Activated naive CD4-positive, alpha-beta T cell treated with anti-CD3 and anti-CD28 coated beads, Interleukin-2, amount 50 U/mL, for 72 hours (primary cell): Measurements from ENCODE around the gene CNEP1R1. TPM values are rescaled to one million over a fixed set of nuclear protein-coding genes. Genes with fewer than 3 reads are reported as not detected.

ENCODE experiments used
- ATAC-seq, 2 donors: fragments of 150-1000 bp; cut with Tn5 transposase; 2 replicates each; pipeline ENCODE4 v1.10.0; 2021; ENCODE audit warnings: mild to moderate bottlenecking in 2 of 2, moderate library complexity in 2 of 2
- DNase-seq, 2 donors: peaks; one replicate each; pipeline ENCODE4 v3.0.0; 2021 to 2022; ENCODE audit warnings: low spot score in 2 of 2
- H3K27ac Mint-ChIP-seq, 2 donors: one replicate each; pipeline ENCODE4 v1.8.0; 2022; ENCODE audit warnings: mild to moderate bottlenecking in 2 of 2, mixed read lengths in 2 of 2
- H3K36me3 Mint-ChIP-seq, 2 donors: one replicate each; pipeline ENCODE4 v1.8.0; 2022; ENCODE audit warnings: mixed read lengths in 2 of 2
- H3K9me3 Mint-ChIP-seq, 2 donors: one replicate each; pipeline ENCODE4 v1.8.0; 2022; ENCODE audit warnings: mixed read lengths in 2 of 2
- total RNA-seq, 2 donors: library from RNA; stranded (reverse); gene quantifications; one replicate each; pipeline ENCODE4 v1.2.3, GENCODE V29; 2022

The CNEP1R1 gene, protein sequence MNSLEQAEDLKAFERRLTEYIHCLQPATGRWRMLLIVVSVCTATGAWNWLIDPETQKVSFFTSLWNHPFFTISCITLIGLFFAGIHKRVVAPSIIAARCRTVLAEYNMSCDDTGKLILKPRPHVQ
- total RNA-seq = 10 to 100 TPM; 26.9 to 42.9 TPM

GRCh38 chr16:50024684-50025536 is at the start of gene CNEP1R1:
Gene CNEP1R1, plus strand, starts transcription at chr16:50025225. Its CDS starts 91 bp downstream, at chr16:50025316.
- DNase-seq (peak; percentile 92 to 95), ATAC-seq (peak; percentile 100)
- Mint-ChIP-seq H3K36me3 (peaks cover 0 to 7% of the 10 kb centered on the region in 2 donors), H3K9me3 (no peaks in the 10 kb centered on the region), H3K27ac (peak within 1 kb of the TSS; percentile 92 to 96)

GRCh38 chr16:49977427-49977826 is 47.6 kb upstream of the CNEP1R1 start:
- Mint-ChIP-seq H3K9me3 (no peaks in the 10 kb centered on the region), H3K27ac (no peak overlapping the region), H3K36me3 (no peaks in the 10 kb centered on the region)
- no peak for ATAC-seq
- DNase-seq = no peak

DNA sequence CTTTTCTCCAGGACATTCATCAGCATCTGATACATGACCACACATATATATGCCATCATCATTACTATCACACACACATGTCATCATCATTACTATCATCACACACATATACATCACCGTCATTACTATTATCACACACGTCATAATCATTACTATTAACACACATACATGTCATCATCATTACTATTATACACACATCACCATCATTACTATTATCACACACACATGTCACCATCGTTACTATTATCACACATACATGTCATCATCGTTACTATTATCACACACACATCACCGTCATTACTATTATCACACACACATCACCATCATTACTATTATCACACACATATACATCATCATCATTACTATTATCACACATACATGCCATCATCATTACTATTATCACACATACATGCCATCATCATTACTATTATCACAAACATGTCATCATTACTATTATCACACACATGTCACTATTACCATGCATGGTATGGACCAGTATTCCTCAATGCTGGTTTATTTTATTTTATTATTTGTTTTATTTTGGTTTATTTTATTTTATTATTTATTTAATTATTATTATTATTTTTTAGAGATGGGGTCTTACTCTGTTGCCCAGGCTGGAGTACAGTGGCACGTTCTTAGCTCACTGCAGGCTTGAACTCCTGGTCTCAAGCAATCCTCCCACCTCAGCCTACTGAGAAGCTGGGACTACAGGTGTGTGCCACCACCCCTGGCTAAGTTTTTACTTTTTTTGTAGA is 46.3 kb upstream of the CNEP1R1 start:
- H3K9me3 Mint-ChIP-seq = no peaks in the 10 kb centered on the region
- ATAC-seq (no peak), DNase-seq (no peak)
- H3K36me3 Mint-ChIP-seq = no peaks in the 10 kb centered on the region
- no peak overlapping the region for H3K27ac Mint-ChIP-seq

DNA sequence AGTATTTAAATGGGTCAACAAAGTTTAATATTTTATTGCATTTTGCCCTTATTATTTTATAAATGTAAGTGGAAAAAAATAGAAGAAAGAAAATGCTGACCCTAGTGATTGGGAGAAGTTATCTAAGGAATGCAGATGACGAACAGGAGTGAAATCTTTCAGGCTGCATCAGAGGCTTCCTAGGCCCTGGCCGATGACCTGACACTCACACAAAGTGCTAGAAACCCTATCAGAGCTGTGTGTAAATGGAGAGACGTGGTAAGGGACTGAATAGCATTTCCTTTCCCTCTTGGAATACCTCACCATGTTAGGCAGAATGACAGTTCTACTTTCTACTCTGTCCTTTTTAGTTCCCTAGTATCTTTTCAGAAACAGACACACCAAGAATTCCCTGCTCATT is 44.9 kb upstream of the CNEP1R1 start:
- Mint-ChIP-seq H3K27ac (no peak overlapping the region), H3K9me3 (no peaks in the 10 kb centered on the region), H3K36me3 (no peaks in the 10 kb centered on the region)
- DNase-seq (no peak), ATAC-seq (no peak)

- no peak for ATAC-seq
- DNase-seq = no peak
Measured at GRCh38 chr16:49986351-49987124, 38.5 kb upstream of the CNEP1R1 start.

GRCh38 chr16:49987381-49987780 is 37.6 kb upstream of the CNEP1R1 start:
- peak; percentile 74 to 88 for ATAC-seq
- Mint-ChIP-seq H3K36me3 (no peaks in the 10 kb centered on the region), H3K27ac (peak overlapping the region in 1 of 2 donors; percentile 47), H3K9me3 (no peaks in the 10 kb centered on the region)
- DNase-seq = no peak

More at GRCh38 chr16:49986351-49987124, 38.5 kb upstream of the CNEP1R1 start:
- H3K9me3 Mint-ChIP-seq = no peaks in the 10 kb centered on the region
- H3K36me3 Mint-ChIP-seq = no peaks in the 10 kb centered on the region
- no peak overlapping the region for H3K27ac Mint-ChIP-seq

DNA sequence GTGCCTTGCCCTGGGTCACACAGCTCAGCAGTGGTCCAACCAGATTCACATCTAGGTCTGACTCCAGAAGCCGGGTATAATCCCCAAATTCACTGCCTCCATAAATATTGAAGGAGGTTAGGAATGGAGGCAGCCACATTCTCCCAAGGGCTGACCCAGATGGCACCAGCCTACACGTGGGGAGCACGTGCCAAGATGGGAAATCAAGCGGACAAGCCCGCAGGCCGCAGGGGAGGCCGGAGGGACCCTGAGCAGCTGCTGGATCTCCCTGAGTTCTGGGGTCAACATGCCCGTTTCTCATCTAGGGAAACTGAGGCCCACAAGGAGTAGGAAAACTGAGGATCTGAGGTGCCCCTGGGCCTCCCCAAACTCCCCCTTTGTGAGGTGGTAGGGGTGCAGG is 32.2 kb upstream of the CNEP1R1 start:
- ATAC-seq = no peak
- DNase-seq = no peak
- Mint-ChIP-seq H3K9me3 (no peaks in the 10 kb centered on the region), H3K36me3 (no peaks in the 10 kb centered on the region), H3K27ac (no peak overlapping the region)

DNA sequence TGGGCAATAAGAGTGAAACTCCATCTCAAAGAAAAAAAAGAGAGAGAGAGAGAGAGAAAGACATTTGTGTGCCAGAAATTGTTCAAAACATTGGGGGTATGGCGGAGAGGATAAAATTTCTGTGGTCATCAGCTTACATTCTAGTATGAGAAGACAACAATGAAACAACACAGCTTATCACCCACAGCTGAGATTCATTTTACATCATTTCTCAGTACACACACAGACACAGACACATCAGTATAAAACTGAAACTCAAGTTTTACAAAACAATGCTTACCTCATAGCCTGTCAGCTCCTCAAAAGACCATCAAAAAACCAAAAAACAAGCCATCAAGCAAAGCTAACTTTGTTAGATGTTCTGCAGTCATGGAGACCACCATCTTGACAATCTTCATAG is 31.4 kb upstream of the CNEP1R1 start:
- Mint-ChIP-seq H3K27ac (peak overlapping the region in 1 of 2 donors; percentile 1), H3K9me3 (no peaks in the 10 kb centered on the region), H3K36me3 (no peaks in the 10 kb centered on the region)
- DNase-seq (no peak), ATAC-seq (peak in 1 of 2 donors; percentile 96)

GRCh38 chr16:49994006-49994405 is 31.0 kb upstream of the CNEP1R1 start:
- Mint-ChIP-seq H3K27ac (peak overlapping the region in 1 of 2 donors; percentile 1), H3K36me3 (no peaks in the 10 kb centered on the region), H3K9me3 (no peaks in the 10 kb centered on the region)
- DNase-seq = no peak
- no peak for ATAC-seq

DNA sequence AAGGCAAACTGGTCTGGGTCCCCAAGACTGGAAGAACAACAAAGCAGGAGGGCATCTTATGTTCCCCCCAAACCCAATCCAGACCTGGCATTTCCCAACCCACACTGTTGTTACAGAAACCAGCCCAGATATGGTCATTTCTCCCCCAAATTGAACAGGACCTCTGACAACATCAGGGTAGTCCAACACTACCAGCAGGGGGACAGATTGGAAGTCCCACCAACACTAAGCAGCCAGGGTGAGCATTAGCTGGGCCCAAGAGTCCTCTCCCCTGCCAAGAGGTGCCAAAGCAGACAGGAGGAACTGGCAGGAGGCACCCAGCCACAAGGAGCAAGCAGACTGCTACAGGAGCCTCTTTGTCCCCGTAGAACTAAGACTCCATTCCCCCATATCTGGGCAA is 29.3 kb upstream of the CNEP1R1 start:
- no peaks in the 10 kb centered on the region for H3K9me3 Mint-ChIP-seq
- no peak for DNase-seq
- no peaks in the 10 kb centered on the region for H3K36me3 Mint-ChIP-seq
- ATAC-seq = no peak
- no peak overlapping the region for H3K27ac Mint-ChIP-seq

DNA sequence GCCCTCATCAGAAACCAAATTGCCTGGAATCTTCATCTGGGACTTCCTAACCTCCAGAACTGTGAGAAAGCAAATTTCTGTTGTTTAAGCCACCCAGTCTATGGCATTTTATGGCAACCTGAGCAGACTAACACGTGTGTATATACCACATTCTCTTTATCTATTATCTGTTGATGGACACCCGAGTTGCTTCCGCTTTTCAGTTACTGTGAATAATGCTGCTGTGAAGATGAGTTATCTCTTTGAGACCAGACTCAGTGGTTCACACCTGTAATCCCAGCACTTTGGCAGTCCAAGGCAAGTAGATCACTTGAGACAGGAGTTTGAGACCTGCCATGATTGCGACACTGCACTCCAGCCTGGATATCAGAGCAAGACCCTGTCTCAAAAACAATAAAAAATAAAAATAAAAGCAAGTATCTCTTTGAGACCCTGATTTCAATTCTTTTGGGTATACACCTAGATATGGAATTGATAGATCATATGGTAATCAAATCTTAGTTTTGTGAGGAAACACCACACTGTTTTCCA is 27.2 kb upstream of the CNEP1R1 start:
- DNase-seq (no peak), ATAC-seq (no peak)
- no peak overlapping the region for H3K27ac Mint-ChIP-seq
- peaks cover 0 to 5% of the 10 kb centered on the region in 2 donors for H3K36me3 Mint-ChIP-seq
- no peaks in the 10 kb centered on the region for H3K9me3 Mint-ChIP-seq

DNA sequence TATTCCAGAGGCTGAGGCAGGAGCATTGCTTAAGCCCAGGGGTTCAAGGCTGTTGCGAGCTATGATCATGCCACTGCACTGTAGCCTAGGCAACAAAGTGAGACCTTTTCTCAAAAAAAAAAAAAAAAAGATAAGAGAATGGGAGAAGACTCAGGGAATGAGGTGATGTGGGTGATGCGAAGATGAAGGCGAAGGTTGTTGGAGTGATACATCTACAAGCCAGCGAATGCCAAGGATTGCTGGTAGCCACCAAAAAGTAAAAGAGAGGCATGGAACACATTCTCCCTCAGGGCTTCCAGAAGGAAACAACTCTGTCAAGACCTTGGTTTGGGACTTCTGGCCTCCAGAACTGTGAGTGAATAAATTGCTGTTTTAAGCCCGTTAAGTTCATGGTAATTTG is 26.0 kb upstream of the CNEP1R1 start:
- Mint-ChIP-seq H3K9me3 (no peaks in the 10 kb centered on the region), H3K36me3 (peaks cover 0 to 5% of the 10 kb centered on the region in 2 donors), H3K27ac (no peak overlapping the region)
- no peak for ATAC-seq
- no peak for DNase-seq

DNA sequence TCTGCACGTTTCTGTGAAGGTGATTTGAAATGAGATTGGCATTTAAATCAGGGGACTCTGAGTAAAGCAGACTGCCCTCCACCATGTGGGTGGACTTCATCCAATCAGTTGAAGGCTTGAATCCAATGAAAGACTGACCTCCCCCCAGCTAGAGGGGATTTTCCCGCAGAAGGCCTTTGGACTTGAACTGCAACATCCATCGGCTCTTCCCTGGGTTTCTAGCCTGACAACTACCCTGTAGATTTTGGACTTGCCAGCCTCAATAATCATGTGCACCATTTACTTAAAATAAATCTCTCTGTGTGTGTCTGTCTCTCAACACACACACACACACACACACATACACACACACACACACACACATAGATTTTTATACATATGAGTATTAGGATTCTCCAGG is 23.9 kb upstream of the CNEP1R1 start:
- DNase-seq (no peak), ATAC-seq (no peak)
- H3K36me3 Mint-ChIP-seq = peaks cover 0 to 5% of the 10 kb centered on the region in 2 donors
- H3K9me3 Mint-ChIP-seq = no peaks in the 10 kb centered on the region
- H3K27ac Mint-ChIP-seq = no peak overlapping the region

DNA sequence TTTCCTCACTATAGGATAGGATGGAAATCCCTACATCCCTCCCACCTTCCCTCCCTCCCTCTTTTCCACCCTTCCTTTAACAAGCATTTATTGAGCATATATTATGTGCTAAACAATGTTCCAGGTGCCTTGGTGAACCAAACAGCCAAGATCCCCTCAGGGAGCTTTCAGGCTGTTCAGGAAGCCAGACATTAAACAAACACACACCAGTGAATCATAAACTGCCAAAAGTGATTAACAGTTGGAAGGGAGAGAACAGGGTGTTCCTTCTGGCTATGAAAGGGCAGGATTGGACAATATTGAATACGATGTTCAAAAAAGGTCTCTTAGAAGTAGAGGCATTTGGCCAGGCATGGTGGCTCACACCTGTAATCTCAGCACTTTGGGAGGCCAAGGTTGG is 22.8 kb upstream of the CNEP1R1 start:
- DNase-seq = no peak
- no peak overlapping the region for H3K27ac Mint-ChIP-seq
- ATAC-seq = no peak
- H3K36me3 Mint-ChIP-seq = peaks cover 0 to 5% of the 10 kb centered on the region in 2 donors
- no peaks in the 10 kb centered on the region for H3K9me3 Mint-ChIP-seq

- Mint-ChIP-seq H3K9me3 (no peaks in the 10 kb centered on the region), H3K36me3 (peaks cover 0 to 5% of the 10 kb centered on the region in 2 donors), H3K27ac (no peak overlapping the region)
- DNase-seq (no peak), ATAC-seq (no peak)
Measured at GRCh38 chr16:50004239-50004638, 20.8 kb upstream of the CNEP1R1 start.

DNA sequence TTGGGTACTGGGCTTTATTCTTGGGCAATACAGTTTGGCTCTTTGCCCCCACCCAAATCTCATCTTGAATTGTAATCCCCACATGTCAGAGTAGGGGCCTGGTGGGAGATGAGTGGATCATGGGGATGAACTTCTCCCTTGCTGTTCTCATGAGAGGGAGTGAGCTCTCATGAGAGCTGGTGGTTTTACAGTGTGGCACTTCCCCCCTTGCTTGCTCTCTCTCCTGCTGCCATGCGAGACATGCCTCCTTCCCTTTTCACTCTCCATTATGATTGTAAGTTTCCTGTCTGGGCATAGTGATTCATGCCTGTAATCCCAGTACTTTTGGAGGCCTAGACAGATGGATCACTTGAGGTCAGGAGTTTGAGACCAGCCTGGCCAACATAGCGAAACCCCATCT is 18.1 kb upstream of the CNEP1R1 start:
- no peaks in the 10 kb centered on the region for H3K9me3 Mint-ChIP-seq
- ATAC-seq = no peak

More for the DNA sequence above, 18.1 kb upstream of the CNEP1R1 start:
- Mint-ChIP-seq H3K36me3 (peaks cover 0 to 5% of the 10 kb centered on the region in 2 donors), H3K27ac (no peak overlapping the region)
- DNase-seq = no peak
